ENCODE results near the gene ADM5.

- TF ChIP-seq, protein P1, sequence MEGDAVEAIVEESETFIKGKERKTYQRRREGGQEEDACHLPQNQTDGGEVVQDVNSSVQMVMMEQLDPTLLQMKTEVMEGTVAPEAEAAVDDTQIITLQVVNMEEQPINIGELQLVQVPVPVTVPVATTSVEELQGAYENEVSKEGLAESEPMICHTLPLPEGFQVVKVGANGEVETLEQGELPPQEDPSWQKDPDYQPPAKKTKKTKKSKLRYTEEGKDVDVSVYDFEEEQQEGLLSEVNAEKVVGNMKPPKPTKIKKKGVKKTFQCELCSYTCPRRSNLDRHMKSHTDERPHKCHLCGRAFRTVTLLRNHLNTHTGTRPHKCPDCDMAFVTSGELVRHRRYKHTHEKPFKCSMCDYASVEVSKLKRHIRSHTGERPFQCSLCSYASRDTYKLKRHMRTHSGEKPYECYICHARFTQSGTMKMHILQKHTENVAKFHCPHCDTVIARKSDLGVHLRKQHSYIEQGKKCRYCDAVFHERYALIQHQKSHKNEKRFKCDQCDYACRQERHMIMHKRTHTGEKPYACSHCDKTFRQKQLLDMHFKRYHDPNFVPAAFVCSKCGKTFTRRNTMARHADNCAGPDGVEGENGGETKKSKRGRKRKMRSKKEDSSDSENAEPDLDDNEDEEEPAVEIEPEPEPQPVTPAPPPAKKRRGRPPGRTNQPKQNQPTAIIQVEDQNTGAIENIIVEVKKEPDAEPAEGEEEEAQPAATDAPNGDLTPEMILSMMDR (IDR thresholded peaks at IDR 0.05; ENCODE audit: poor library complexity) = no peak
- TF ChIP-seq EZH2 (IDR thresholded peaks at IDR 0.05; ENCODE audit: borderline replicate concordance) = no peak
These were observed 10.2 kb upstream of the ADM5 start for GRCh38 chr19:49678985-49679770.

Measured in hepatocyte (in vitro differentiated cells).